ENCODE data around the gene MYO16. TPM values are rescaled to one million over a fixed set of nuclear protein-coding genes. Genes with fewer than 3 reads are reported as not detected.

The MYO16 gene
- total RNA-seq, 1 experiment from 2014 or later = not detected

GRCh38 chr13:109140054-109140453 lies 510.6 kb downstream of the MYO16 start:
- no peaks in the 10 kb centered on the region for H3K27me3 ChIP-seq (ENCODE audit: insufficient read depth, low read length)
- no peak overlapping the region for H2BK120ac ChIP-seq (ENCODE audit: low read depth, low read length, poor library complexity, severe bottlenecking)
- no peak overlapping the region for H3K4me2 ChIP-seq (ENCODE audit: insufficient read depth, insufficient read length, low read length)
- no peak overlapping the region for H3K23ac ChIP-seq (ENCODE audit: insufficient read length, low read depth, low read length)
- no peaks in the 10 kb centered on the region for H4K20me1 ChIP-seq (ENCODE audit: control insufficient read depth, insufficient read depth, insufficient read length)
- H3K27ac ChIP-seq (ENCODE audit: insufficient read length, low read depth, low read length) = no peak overlapping the region
- no peak overlapping the region for H2AFZ ChIP-seq (ENCODE audit: low read length)
- no peaks in the 10 kb centered on the region for H3K4me1 ChIP-seq (ENCODE audit: insufficient read depth, low read length)
- H3K9me3 Mint-ChIP-seq = peaks cover 14% of the 10 kb centered on the region in 2 experiments
- H3K23me2 ChIP-seq (ENCODE audit: insufficient read length, low read depth, low read length, poor library complexity, severe bottlenecking) = no peaks in the 10 kb centered on the region
- H3K9ac ChIP-seq (ENCODE audit: extremely low read depth, insufficient read length, low read length) = no peak overlapping the region
- no peak overlapping the region for H2BK15ac ChIP-seq (ENCODE audit: low read depth, low read length)
- no peak overlapping the region for H2BK12ac ChIP-seq (ENCODE audit: insufficient read length, low read depth, low read length)
- no peak overlapping the region for H4K91ac ChIP-seq (ENCODE audit: insufficient read length, low read depth, low read length)
- no peak overlapping the region for H4K5ac ChIP-seq (ENCODE audit: insufficient read length, low read depth, low read length)
- H3K79me2 ChIP-seq (ENCODE audit: insufficient read depth, low read length) = no peaks in the 10 kb centered on the region
- H2AK5ac ChIP-seq (ENCODE audit: insufficient read length, low read length) = no peak overlapping the region
- no peak overlapping the region for H3K56ac ChIP-seq (ENCODE audit: insufficient read length, low read depth, low read length)
- H3K27ac Mint-ChIP-seq = no peak overlapping the region
- no peaks in the 10 kb centered on the region for H3K79me1 ChIP-seq (ENCODE audit: insufficient read depth, low read depth, low read length, poor library complexity, severe bottlenecking)
- H3K4me1 Mint-ChIP-seq = peaks cover 4 to 5% of the 10 kb centered on the region in 2 experiments; a peak in 2 of 4 replicates
- TF ChIP-seq CTCF (conservative IDR thresholded peaks at IDR 0.05) = no peak
- DNase-seq = no peak
- no peak overlapping the region for H2BK5ac ChIP-seq (ENCODE audit: insufficient read length, low read length)
- H3K27me3 Mint-ChIP-seq (ENCODE audit: low read depth) = no peaks in the 10 kb centered on the region
- WGBS (ENCODE audit: extremely low coverage, insufficient read length, low lambda C conversion rate) = no CpG with 5 or more reads among the region's 33 CpGs
- H3K18ac ChIP-seq (ENCODE audit: insufficient read length, low read depth, low read length) = no peak overlapping the region
- H3K4ac ChIP-seq (ENCODE audit: low read depth, low read length) = no peak overlapping the region
- H3K14ac ChIP-seq (ENCODE audit: insufficient read depth, low read length) = no peak overlapping the region
- H3T11ph ChIP-seq (ENCODE audit: low read length) = no peak overlapping the region
- peaks cover 5 to 17% (median 6%) of the 10 kb centered on the region in 3 experiments for H3K36me3 Mint-ChIP-seq (ENCODE audit: insufficient read depth in 1 of 3, low read depth in 3 of 3)
- no peak overlapping the region for H4K8ac ChIP-seq (replicated peaks; ENCODE audit: insufficient read length, low read depth, low read length)
- no peak overlapping the region for H2BK20ac ChIP-seq (ENCODE audit: low read depth, low read length, poor library complexity, severe bottlenecking)
- H3K4me3 Mint-ChIP-seq = no peak overlapping the region
- H3K9me3 ChIP-seq (ENCODE audit: control insufficient read depth, low read depth, low read length) = no peaks in the 10 kb centered on the region
